ENCODE data around the gene FBXL20.

- TF ChIP-seq, protein P1, sequence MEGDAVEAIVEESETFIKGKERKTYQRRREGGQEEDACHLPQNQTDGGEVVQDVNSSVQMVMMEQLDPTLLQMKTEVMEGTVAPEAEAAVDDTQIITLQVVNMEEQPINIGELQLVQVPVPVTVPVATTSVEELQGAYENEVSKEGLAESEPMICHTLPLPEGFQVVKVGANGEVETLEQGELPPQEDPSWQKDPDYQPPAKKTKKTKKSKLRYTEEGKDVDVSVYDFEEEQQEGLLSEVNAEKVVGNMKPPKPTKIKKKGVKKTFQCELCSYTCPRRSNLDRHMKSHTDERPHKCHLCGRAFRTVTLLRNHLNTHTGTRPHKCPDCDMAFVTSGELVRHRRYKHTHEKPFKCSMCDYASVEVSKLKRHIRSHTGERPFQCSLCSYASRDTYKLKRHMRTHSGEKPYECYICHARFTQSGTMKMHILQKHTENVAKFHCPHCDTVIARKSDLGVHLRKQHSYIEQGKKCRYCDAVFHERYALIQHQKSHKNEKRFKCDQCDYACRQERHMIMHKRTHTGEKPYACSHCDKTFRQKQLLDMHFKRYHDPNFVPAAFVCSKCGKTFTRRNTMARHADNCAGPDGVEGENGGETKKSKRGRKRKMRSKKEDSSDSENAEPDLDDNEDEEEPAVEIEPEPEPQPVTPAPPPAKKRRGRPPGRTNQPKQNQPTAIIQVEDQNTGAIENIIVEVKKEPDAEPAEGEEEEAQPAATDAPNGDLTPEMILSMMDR (optimal IDR thresholded peaks at IDR 0.05 in 1 of 3, IDR thresholded peaks at IDR 0.05 in 1 of 3, conservative IDR thresholded peaks at IDR 0.05 in 1 of 3; ENCODE audit: extremely low read depth in 1 of 3, insufficient read depth in 2 of 3, low read length in 3 of 3), result no peak
- no peak for TF ChIP-seq EZH2 (IDR thresholded peaks at IDR 0.05; ENCODE audit: low read length)
Measured at GRCh38 chr17:39335704-39336223, 65.7 kb downstream of the FBXL20 start.
